Transverse colon (tissue), 4 donors: ENCODE measurements around the gene OTUB1. TPM values are rescaled to one million over a fixed set of nuclear protein-coding genes. Genes with fewer than 3 reads are reported as not detected.

Experiments used
- DNase-seq: peaks from one replicate; pipeline ENCODE4 v3.0.0-alpha.2; 2019
- H3K27ac ChIP-seq, 4 donors: fragments of 200-600 bp; sonication (generic); 2 replicates each; pipeline ENCODE4 v1.5.1; 2016 to 2018; ENCODE audit warnings: inconsistent platforms in 4 of 4
- H3K27me3 ChIP-seq: fragments of 200-600 bp; sonication (generic); 2 replicates; pipeline ENCODE4 v1.5.1; 2017; ENCODE audit warnings: inconsistent platforms
- H3K36me3 ChIP-seq, 4 donors: fragments of 200-600 bp; sonication (generic); 2 replicates each; pipeline ENCODE4 v1.5.1; 2017 to 2019; ENCODE audit warnings: inconsistent platforms in 4 of 4
- H3K4me1 ChIP-seq, 4 donors: fragments of 200-600 bp; sonication (generic); 2 replicates each; pipeline ENCODE4 v1.5.1; 2017 to 2020; ENCODE audit warnings: inconsistent platforms in 4 of 4
- H3K4me3 ChIP-seq, 4 donors: fragments of 200-600 bp; sonication (generic); 1 replicate in 1 of 4; 2 replicates in 3 of 4; pipeline versions ENCODE4 v1.5.1 to v1.6.1; 2017 to 2019; ENCODE audit warnings: inconsistent platforms in 4 of 4
- H3K9me3 ChIP-seq, 2 donors: fragments of 200-600 bp; sonication (generic); 2 replicates each; pipeline ENCODE4 v1.5.1; 2017 to 2019; ENCODE audit warnings: inconsistent platforms in 2 of 2
- CTCF ChIP-seq, 5 experiments: fragments of 200-600 bp in 3 of 5; fragments of 450-650 bp in 2 of 5; sonication (generic) in 3 of 5; IDR thresholded peaks; 1 replicate in 2 of 5; 2 replicates in 3 of 5; pipeline ENCODE4 v1.5.1; 2016 to 2017; ENCODE audit warnings: antibody characterized with exemption in 5 of 5, inconsistent platforms in 3 of 5, mild to moderate bottlenecking in 2 of 5, moderate library complexity in 1 of 5
- EP300 ChIP-seq: sonication (generic); formaldehyde crosslinking; IDR thresholded peaks from one replicate; pipeline ENCODE4 v1.6.1; 2017; ENCODE audit warnings: antibody characterized with exemption, low read depth
- POLR2A ChIP-seq: fragments of 450-650 bp; IDR thresholded peaks from one replicate; pipeline ENCODE4 v1.6.1; 2016; ENCODE audit warnings: antibody characterized with exemption, mild to moderate bottlenecking, moderate library complexity
- POLR2AphosphoS5 ChIP-seq, 3 donors: sonication (generic); formaldehyde crosslinking; IDR thresholded peaks; one replicate each; pipeline ENCODE4 v1.6.1; 2016; ENCODE audit warnings: antibody characterized with exemption in 3 of 3
- WGBS, 2 donors: methylation state at CpG; one replicate each; pipeline ENCODE4 v1.1.5; 2018; ENCODE audit warnings: low coverage in 1 of 2; 5-methylcytosine and 5-hydroxymethylcytosine counted together
- in situ Hi-C, 4 donors: fragments of 200-750 bp; cut with MboI; loops; one replicate each; pipeline versions ENCODE4 v1.15.0 to v1.15.1; 2017; ENCODE audit warnings: low sequenced_read_pairs in 3 of 4, low pct_ligation_motif_present in 1 of 4, low pct_unique_long_range_greater_than_20kb in 1 of 4
- intact Hi-C: fragments of 100-400 bp; cut with DNase I; formaldehyde crosslinking; loops from one replicate; pipeline ENCODE4 v1.15.1; 2023; ENCODE audit warnings: low total_unique reads
- total RNA-seq, 4 donors: library from RNA; depleted of rRNA; stranded (reverse); fragments of >200 nt; gene quantifications; one replicate each; pipeline ENCODE4 v1.1.0, GENCODE V29; 2016

OTUB1 gene
- total RNA-seq, 4 donors from 2014 or later, result 52.7 to 114 (median 79.4) TPM

GRCh38 chr11:64007160-64007628 lies 21.0 kb downstream of the OTUB1 start:
- H3K27me3 ChIP-seq, result peaks cover 9% of the 10 kb centered on the region
- no peak for DNase-seq
- TF ChIP-seq EP300, result no peak
- TF ChIP-seq POLR2A, result no peak
- TF ChIP-seq POLR2AphosphoS5 (IDR thresholded peaks at IDR 0.05), result no peak
- TF ChIP-seq CTCF (IDR thresholded peaks at IDR 0.05), result no peak
- H3K9me3 ChIP-seq, result no peaks in the 10 kb centered on the region
- intact Hi-C loops, result no loop called here
- in situ Hi-C loops, result loop anchor here in 1 of 4 donors (10.0 kb wide), 1 partner anchor 138 kb away; no protein-coding TSS in a partner anchor
- peak overlapping the region in 3 of 4 donors; percentile 5 to 48 (median 21) for H3K4me3 ChIP-seq
- H3K27ac ChIP-seq, result peak overlapping the region in 2 of 4 donors; percentile 22 to 55
- peaks cover 0 to 17% (median 13%) of the 10 kb centered on the region in 4 donors for H3K4me1 ChIP-seq
- no peaks in the 10 kb centered on the region for H3K36me3 ChIP-seq
- WGBS, 2 donors, result 3% methylated on average over 26 of the region's 27 CpGs; no CpG with 5 or more reads in 1 of the 2 donors

- peaks cover 9% of the 10 kb centered on the region for H3K27me3 ChIP-seq
- H3K27ac ChIP-seq, result peak overlapping the region in 2 of 4 donors; percentile 22 to 55
- no peaks in the 10 kb centered on the region for H3K36me3 ChIP-seq
- intact Hi-C loops, result no loop called here
- in situ Hi-C loops, result loop anchor here in 1 of 4 donors (10.0 kb wide), 1 partner anchor 137 kb away; no protein-coding TSS in a partner anchor
- TF ChIP-seq POLR2AphosphoS5 (IDR thresholded peaks at IDR 0.05), result no peak
- no peak for TF ChIP-seq POLR2A
- TF ChIP-seq CTCF (IDR thresholded peaks at IDR 0.05), result peak in 4 of 5 experiments; percentile 17 to 51 (median 31)
- TF ChIP-seq EP300, result no peak
- DNase-seq, result peak; percentile 65
- H3K4me1 ChIP-seq, result peaks cover 0 to 17% (median 13%) of the 10 kb centered on the region in 4 donors
- peak overlapping the region in 3 of 4 donors; percentile 5 to 48 (median 21) for H3K4me3 ChIP-seq
- 6% methylated on average over 37 of the region's 40 CpGs; no CpG with 5 or more reads in 1 of the 2 donors for WGBS, 2 donors
- H3K9me3 ChIP-seq, result no peaks in the 10 kb centered on the region
Measured at GRCh38 chr11:64007629-64008282, 21.5 kb downstream of the OTUB1 start.

GRCh38 chr11:64008283-64008913 lies 22.2 kb downstream of the OTUB1 start:
- 40 to 89% methylated on average over 2 to 26 of the region's 26 CpGs for WGBS, 2 donors
- Histone ChIP-seq H3K27me3 (peaks cover 9% of the 10 kb centered on the region), H3K4me3 (peak overlapping the region in 1 of 4 donors; percentile 48), H3K4me1 (peaks cover 0 to 17% (median 13%) of the 10 kb centered on the region in 4 donors), H3K36me3 (no peaks in the 10 kb centered on the region), H3K27ac (peak overlapping the region in 2 of 4 donors; percentile 22 to 55), H3K9me3 (no peaks in the 10 kb centered on the region)
- TF ChIP-seq POLR2A (no peak), POLR2AphosphoS5 (IDR thresholded peaks at IDR 0.05) (no peak), EP300 (no peak), CTCF (IDR thresholded peaks at IDR 0.05) (no peak)
- in situ Hi-C loops, result loop anchor here in 1 of 4 donors (10.0 kb wide), 1 partner anchor 136 kb away; no protein-coding TSS in a partner anchor
- intact Hi-C loops, result no loop called here
- DNase-seq, result no peak
